ENCODE results near the gene SLC38A10.

The SLC38A10 gene

DNA sequence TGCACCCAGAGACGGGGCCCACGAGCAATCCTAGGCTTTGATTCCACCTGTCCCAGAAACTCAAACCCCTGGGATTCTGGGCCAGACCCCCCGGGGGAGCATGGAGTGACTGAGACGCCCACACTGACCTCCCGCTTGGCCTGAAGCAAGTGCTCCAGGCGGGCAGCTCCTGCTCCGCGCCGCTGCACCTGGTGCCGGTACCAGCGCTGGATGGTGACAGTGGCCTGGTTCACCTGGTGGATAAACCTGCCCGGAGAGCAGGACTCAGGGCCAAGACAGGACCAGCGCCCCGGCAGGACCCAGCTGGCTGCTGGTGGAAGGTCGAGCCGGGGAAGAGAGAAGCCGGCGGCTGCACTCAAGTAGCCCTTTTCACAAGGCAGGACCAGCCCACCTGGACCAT is 94.9 kb downstream of the SLC38A10 start:
- no peak for DNase-seq

DNA sequence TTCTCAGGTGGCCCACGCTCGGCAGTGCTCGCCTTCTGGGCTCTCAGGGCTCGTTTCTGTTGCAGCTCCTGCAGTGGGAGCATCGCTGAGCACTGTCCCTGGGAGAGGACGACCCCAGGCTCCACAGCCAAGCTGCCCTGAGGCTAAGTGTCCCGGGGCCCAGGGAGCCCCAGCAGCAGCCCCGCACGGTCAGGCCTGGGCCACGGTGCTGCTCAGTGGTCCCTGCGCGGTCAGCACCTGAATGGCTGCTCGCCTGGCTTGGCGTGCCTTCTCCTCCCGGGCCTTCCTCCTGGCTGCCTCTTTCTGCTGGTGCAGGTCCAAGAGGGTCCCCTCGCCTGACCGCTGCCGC is 95.7 kb downstream of the SLC38A10 start:
- DNase-seq = no peak

DNA sequence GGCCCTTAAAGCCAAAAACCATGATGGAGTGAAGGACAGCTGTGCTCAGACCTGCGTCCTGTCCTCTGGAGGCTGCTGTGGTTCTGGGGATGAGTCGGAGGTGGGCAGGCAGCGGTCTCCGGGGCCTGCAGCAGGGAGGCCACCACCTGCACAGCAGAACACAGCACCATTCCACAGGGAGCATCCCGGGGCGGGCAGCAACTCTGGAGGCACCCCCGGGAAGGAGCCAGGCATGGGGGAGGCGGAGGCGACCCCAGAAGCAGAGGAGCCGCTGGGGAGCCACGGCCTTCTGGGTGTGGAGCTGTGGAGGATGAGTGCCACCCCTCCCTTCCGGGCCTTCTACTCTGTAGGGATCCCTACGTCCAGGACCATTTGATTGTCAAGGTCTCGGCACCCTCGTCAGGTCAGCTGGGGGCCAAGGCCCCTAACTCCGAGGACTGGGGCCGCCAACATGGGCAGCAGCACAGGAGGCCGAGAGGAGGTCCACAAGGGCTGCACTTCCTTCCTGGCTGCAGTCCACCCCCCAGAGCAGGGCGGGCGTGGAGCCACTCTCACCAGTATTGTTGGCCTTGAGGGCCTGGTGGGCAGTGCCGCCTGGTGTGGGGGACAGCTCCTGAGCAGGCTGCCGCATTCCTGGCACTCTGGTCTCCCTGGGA is 96.2 kb downstream of the SLC38A10 start:
- DNase-seq = no peak

DNA sequence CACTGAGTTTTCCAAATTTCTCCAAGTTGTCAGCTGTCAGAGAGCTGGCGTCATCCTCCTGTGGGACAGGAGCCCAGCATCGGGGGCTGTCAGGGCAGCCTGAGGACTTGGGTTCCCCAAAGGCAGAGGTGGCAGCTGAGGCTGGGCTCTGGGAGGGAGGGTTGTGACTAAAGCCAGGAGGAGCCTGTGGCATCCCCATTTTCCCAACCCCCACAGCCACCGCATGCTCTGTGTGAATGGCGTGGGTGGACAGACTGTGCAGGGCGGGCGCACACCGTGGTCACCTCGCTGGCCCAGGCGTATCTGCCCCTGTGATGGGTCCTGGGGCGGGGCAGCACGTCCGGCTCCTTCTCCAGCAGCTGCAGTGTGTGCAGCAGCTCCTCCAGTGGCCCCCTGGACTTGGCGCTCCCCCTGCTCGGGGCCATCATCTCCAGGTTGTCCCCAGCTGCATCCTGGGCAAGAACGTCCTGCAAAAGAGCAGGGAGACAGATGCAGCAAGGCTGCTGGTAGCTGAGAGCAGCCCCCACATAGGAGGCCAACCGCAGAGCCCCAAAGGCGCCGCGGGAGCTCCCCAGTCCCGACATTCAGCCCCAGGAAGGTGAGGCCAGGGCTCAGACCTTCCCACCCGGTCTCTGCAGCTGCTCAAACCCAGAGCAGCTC is 97.1 kb downstream of the SLC38A10 start:
- DNase-seq = no peak

DNA sequence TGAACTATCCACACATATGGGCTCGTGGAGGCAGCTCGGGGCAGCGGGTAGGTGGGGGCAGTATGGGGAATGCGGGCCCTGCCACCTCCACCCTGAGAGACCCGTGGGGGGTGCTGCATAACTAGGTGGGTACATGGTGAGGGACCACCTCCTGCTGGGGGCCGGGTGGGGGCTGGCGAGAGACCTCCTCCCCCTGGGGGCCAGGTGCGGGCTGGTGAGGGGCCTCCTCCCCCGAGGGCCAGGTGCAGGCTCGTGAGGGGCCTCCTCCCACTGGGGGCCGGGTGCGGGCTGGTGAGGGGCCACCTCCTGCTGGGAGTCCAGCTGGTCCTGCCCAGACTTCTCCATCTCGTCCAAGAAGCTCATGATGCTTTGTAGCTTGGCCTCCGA is 97.7 kb downstream of the SLC38A10 start:
- DNase-seq = no peak

DNA sequence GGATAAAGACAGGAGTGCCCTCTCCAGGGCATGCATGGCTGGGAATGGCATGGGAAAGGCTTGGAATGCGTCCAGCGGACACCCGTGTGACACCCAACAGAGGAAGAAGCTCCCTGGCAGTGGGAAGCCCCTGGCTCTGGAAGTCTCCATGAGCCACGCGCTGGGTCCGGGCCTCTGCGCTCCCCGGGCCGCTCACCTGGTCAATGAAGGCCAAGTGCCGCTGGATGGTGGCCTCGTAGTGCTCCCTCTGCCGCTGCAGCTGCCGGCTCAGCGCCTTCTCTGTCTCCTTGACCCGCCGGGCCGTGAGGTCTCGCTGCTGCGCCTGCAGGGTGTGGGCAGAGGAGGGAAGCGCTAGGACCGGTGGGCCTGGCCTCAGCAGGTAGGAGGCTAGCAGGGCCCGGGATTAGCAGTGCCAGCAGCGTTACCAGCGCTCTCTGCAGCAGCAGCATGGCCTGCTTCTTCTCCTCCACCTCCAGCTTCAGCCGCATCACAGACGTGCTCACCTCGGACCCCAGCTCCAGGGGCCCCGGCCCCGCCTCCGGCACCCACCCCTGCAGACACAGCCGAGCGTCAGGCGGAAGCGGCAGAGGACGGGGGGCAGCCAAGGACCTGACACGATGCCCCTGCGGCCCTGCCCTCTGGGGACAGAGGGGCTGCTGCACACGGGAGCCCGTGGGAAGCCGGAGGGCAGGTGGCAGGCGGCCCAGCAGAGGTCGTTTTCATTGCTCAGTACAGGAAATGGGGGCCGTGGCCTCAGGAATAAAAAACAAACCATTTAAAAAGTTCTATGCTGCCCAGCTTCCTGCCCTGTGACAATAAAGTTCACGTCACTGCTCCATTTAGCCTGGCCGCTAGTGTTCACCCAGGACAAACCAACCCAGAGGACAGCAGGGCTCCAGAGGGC is 98.3 kb downstream of the SLC38A10 start:
- DNase-seq = no peak

DNA sequence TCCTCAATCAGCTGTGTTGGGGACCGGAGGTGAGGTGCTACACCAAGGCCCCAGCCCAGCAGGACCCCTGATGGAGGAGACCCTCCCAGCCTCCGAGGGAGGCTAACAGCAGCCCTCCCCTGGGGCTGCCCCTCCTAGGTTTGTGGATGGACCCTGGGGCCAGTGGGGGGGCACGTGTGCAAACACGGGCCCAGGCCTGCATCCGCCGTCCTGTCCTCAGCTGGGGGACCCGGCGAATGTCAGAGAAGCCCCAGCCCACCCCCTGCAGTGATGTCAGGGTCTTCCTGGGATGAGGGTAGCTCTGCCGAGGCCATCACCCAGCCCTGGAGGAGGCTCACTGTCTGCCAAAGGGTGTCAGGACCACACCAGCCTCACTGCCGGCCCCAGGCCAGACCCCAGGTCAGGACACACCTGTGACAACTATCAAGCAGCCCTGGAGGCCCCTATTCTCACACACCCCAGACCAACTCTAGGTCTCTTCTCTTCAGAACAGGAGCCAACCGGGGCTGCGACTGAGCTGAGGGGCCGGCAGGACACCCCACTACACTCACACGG is 99.1 kb downstream of the SLC38A10 start:
- DNase-seq = no peak
